HFF-Myc (cell line): ENCODE measurements around the gene FMNL1.

Experiments
- DNase-seq: peaks from one replicate; pipeline ENCODE4 v3.0.0-alpha.2; 2011; ENCODE audit warnings: low read depth; ENCODE audit errors: extremely low read depth
- H3K4me3 ChIP-seq: replicated peaks from 2 replicates; pipeline ENCODE4 v1.5.1; 2011; ENCODE audit warnings: low read depth, mild to moderate bottlenecking, control low read depth, low read length
- TF ChIP-seq, protein P1 (sequence below): IDR thresholded peaks from 2 replicates; pipeline ENCODE4 v1.5.1; 2012; ENCODE audit warnings: mild to moderate bottlenecking, low read depth, low read length, control low read depth; ENCODE audit errors: missing control alignments

Gene FMNL1

GRCh38 chr17:45184144-45184543, 37.5 kb upstream of the FMNL1 start:
- no peak overlapping the region for H3K4me3 ChIP-seq
- DNase-seq = no peak
- TF ChIP-seq, protein P1, sequence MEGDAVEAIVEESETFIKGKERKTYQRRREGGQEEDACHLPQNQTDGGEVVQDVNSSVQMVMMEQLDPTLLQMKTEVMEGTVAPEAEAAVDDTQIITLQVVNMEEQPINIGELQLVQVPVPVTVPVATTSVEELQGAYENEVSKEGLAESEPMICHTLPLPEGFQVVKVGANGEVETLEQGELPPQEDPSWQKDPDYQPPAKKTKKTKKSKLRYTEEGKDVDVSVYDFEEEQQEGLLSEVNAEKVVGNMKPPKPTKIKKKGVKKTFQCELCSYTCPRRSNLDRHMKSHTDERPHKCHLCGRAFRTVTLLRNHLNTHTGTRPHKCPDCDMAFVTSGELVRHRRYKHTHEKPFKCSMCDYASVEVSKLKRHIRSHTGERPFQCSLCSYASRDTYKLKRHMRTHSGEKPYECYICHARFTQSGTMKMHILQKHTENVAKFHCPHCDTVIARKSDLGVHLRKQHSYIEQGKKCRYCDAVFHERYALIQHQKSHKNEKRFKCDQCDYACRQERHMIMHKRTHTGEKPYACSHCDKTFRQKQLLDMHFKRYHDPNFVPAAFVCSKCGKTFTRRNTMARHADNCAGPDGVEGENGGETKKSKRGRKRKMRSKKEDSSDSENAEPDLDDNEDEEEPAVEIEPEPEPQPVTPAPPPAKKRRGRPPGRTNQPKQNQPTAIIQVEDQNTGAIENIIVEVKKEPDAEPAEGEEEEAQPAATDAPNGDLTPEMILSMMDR = no peak

DNA sequence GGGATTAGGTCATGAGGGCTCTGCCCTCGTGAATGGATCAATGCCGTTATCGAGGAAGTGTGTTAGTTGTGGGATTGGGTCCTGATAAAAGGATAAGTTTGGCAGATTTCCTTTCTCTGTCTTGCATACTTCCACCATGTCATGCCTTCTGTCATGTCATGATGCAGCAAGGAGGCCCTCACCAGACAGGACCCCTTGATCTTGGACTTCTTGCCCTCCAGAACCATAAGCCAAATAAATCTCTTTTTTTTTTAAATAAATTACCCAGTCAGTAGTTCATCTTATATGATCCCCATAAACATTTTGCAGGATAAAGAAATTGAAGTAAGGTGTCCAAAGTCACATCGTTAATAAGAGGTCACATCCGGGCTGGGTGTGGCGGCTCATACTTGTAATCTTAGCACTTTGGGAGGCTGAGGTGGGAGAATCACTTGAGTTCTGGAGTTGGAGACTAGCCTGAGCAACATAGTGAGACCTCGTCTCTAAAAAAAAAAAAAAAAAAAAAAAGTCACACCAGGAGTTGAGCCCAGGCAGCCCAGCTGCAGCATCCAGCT, 34.8 kb upstream of the FMNL1 start:
- TF ChIP-seq, protein P1 = no peak
- no peak overlapping the region for H3K4me3 ChIP-seq
- DNase-seq = no peak

DNA sequence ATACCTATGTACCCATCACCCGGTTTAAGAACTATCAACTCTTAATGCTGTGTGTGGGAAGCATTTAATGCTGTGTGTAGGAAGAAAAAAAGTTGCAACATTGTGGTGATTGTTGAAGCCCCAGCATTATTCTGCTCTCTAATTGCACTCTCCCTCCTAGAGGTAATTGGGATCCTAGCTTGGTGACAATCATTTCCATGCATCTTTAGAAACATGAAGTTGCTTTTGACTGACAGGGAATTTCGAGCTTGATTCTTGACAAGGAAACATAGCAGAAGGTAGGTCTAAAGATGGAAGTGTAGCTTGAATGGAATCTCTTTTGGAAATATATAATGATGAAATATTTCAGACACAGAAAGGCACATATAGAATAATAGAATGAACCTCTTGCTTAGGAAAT, 32.7 kb upstream of the FMNL1 start:
- TF ChIP-seq, protein P1 = no peak
- DNase-seq = no peak
- H3K4me3 ChIP-seq = no peak overlapping the region

- TF ChIP-seq, protein P1 = no peak
Measured at GRCh38 chr17:45190503-45191255, 31.0 kb upstream of the FMNL1 start.

DNA sequence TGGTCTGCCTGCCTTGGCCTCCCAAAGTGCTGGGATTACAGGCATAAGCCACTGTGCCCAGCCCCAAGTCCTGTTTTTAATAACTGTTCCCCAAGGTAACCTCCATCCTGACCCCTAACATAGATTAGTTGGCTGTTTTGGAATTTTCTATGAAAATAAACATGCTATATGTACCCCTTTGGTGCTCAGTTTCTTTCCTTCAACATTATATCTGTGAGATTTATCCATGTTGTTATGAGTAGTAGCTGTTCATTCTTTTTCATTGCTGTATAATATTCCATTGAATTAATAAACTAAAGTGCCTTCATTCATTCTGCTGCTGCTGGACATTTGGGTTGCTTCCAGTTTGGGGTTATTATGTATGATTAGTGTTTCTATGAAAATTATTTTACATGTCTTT, 26.3 kb upstream of the FMNL1 start:
- DNase-seq = no peak
- no peak overlapping the region for H3K4me3 ChIP-seq
- TF ChIP-seq, protein P1 = no peak

More at GRCh38 chr17:45190503-45191255, 31.0 kb upstream of the FMNL1 start:
- no peak for DNase-seq
- H3K4me3 ChIP-seq = no peak overlapping the region

- TF ChIP-seq, protein P1 = no peak
Measured at GRCh38 chr17:45197108-45197507, 24.6 kb upstream of the FMNL1 start.

More at GRCh38 chr17:45197108-45197507, 24.6 kb upstream of the FMNL1 start:
- no peak overlapping the region for H3K4me3 ChIP-seq
- DNase-seq = no peak
